HG02759 (cell line): ENCODE measurements around the gene RSBN1L.
"Not testable (repeated sequence)": the region's sequence is repeated elsewhere in the genome, so short reads cannot be mapped to it uniquely, and the experiment has no call there.

ENCODE experiments used
- ATAC-seq: cut with Tn5 transposase; IDR thresholded peaks from one replicate; pipeline ENCODE4 v1.9.1; 2021; ENCODE audit warnings: mild to moderate bottlenecking, moderate library complexity; ENCODE audit not compliant: unreplicated experiment

RSBN1L gene

DNA sequence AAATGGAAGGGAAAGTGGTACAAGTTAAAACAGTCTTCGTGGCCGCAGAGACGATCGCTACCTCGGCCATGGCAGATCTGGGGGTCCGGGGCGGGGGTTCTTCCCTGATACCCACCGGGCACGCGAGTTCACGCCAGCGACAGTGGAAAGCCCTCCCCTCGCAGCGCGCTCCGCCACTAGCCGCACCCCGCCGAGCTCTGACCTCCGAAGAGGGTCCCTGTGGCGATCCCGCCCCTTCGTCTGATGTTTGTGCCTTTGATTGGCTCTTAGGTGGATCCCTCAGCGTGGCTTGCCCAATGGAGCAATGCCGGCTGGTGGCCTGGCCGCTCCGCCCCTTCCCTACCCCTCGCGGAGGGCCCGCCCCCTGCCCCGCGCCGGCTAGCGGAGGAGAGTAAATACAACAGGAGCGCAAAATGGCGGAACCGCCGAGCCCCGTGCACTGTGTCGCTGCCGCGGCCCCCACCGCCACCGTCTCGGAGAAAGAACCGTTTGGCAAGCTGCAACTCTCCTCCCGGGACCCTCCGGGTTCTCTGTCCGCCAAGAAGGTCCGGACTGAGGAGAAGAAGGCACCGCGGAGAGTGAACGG lies at the start of gene RSBN1L:
TSS of gene RSBN1L (plus strand) at position 403 of the 586 bp plus-strand sequence. CDS start at position 414, 11 bp downstream.
- ATAC-seq, result peak; percentile 93

DNA sequence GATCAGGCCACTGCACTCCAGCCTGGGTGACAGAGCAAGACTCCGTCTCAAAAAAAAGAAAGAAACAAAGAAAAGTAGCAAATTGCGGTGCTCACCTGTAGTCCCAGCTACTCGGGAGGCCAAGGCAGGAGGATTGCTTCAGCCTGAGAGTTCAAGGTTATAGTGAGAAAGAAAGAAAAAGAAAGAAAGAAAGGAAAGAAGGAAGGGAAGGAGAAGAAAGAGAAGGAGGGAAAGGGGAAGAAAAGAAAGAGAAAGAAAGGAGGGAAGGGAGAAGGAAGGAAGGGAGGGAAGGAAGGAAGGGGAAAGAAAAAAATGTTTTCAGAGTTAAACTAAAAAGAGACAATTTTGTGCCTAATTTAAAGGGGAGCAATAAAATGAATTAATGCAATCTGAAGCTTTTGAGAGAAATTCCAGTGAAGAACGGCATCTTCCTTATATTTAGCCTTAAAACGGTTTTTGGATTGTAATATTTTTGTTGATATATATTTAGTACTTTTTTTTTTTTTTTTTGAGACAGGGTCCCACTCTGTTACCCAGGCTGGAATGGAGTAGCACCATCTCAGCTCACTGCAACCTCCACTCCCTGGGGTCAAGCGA lies 47.4 kb upstream of the RSBN1L start:
- ATAC-seq, result no peak

DNA sequence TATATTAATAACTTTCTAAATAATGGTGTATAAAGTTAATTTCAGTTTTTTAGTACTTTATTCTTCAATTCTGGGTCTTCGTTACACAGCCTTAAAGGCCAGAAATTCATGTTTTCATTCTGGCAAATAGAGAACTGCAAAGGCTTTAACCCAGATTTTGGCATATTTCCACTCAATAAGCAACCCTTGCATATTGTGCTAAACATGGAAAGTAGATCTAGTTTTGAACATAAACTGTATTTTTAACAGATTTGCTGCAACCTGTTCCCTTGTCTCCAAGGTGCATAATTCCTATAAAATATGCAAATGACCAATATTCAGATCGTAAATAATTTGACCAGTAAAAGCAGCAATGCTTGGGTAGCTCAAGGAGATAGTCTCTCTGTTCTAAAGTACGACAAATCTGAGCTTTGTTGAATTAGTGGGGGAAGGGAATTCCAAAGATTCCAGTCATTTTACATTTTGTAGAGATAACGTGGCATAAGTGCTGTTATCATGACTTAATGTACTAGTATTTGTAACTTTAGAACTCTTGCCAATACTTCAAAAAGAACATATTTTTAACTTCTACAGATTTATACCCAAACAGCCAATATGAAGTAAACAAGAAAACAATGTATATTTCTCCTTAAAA lies 46.4 kb upstream of the RSBN1L start:
- no peak for ATAC-seq

DNA sequence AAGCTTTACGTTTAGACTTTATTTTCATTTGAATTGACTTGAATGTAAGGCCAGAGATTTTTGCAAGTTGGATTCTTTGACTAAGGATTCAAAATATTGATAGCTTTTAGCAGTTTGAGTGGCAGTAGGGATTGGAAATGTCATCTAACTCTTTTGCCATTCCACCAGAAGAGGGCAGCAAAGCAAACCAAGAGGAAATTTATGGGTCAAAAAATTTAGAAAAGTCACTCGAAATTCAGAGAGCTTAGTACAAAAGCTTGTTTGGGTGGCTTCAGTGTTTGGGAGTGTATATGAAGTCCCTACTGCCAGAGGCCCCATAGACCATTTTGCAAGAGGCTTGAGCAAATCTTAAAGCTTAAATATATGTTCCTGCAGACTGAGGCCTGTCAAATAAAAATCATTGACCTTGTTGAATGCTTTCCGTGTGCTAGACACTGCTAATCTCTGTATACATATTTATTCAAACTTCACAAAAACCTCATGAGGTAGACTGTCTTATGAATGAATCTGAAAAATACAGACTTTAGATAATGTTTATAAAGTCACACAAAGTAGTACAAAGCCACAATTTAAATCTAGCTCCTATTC lies 44.6 kb upstream of the RSBN1L start:
- no peak for ATAC-seq

DNA sequence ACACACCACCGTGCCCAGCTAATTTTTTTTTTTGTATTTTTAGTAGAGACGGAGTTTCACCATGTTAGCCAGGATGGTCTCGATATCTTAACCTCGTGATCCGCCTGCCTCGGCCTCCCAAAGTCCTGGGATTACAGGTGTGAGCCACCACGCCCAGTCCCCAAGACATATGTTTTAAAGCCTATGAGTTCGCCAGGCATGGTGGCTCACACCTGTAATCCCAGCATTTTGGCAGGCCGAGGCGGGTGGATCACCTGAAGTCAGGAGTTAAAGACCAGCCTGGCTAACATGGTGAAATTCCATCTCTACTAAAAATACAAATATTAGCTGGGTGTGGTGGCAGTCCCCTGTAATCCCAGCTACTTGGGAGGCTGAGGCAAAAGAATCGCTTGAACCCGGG lies 43.4 kb upstream of the RSBN1L start:
- not testable (repeated sequence) for ATAC-seq

DNA sequence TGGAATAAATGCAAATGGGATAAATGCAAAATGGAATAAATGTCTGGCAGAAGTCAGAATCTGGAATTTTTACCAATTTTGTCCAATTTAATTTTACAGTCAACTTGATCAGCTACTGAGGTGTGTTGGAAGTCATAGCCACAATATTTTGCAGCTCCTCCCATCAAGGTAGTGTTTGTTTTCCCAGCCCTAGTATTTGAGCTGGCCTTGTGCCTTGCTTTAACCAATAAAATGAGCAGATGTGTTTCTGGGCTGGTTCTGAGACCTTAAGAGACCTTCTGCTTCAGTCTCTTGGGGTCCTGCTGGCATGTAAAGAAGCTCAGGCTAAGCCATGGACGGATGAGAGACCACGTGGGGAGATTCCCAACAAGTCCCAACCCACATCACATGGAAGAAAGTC lies 42.7 kb upstream of the RSBN1L start:
- ATAC-seq, result no peak

DNA sequence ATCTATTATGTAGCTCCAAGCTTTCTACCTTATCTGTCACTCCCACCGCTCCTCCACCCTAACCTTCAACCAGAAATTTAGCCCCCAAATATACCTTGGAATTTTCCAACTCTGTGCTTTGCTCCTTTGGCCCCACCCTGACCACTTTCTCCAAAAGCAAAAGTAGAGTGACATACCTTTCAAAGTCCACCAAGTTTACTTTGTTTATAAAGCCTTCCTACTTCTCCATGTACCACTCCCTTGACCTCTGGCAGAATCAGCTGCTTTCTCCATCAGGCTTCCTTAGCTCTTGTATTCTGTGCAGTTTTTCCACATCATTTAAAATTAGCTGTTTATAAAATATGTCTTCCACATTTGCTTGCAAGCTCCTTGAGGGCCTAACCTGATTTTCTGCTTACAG lies 40.9 kb upstream of the RSBN1L start:
- no peak for ATAC-seq

DNA sequence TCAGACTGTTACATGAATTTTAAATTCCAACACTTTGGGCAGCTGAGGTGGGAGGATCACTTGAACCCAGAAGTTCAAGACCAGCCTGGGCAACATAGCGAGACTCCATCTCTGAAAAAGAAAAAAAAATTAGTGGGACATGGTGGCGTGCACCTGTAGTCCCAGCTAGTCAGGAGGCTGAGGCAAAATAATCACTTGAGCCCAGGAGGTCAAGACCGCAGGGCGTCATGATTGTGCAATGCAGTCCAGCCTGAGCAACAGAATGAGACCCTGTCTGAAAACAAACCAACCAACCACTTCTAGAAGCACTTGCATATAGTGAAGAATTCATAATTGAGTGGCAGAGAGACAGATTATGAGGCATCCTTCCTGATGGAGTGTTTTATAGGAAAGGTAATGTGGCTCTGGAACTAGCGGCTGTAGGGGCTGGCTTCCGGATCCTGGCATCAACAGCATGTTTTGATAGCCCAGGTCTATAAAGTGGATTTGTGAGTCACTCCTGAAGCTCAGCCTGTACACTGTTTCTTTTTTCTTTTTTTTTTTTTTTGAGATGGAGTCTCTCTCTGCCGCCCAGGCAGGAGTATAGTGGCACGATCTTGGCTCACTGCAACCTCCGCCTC lies 40.3 kb upstream of the RSBN1L start:
- ATAC-seq, result no peak

DNA sequence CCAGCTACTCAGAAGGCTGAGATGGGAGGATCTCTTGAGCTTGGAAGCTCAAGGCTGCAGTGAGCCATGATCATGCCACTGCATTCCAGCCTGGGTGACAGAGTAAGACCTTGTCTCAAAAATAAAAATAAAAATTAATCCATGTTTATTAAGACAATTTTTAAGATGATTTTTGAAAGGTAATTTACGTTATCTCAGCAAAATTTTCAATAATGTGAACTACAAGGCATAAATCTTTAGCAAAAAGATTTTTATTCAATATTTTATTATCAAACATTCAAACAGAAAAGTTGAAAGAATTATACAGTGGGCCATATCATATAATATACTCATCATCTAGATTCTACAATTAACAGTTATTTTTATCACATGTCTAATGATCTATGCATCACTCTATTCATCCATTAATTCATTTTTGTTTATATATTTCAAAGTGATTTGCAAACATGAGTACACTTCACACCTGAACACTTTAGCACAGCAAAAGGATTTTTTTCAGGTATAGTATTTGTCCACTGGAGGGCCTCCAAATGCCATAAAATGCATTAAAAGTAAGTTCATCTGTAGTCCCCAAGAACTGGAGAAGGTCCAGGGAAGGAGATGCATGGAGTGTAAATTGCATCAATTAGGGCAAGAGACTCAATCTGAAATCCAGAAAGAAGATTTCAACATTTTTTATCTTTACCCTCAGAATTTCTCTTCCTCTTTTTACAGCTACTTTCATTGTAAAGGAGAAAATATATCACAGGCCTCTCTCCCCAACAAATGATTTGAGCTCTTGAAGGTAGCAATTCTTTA lies 38.6 kb upstream of the RSBN1L start:
- peak; percentile 67 for ATAC-seq

DNA sequence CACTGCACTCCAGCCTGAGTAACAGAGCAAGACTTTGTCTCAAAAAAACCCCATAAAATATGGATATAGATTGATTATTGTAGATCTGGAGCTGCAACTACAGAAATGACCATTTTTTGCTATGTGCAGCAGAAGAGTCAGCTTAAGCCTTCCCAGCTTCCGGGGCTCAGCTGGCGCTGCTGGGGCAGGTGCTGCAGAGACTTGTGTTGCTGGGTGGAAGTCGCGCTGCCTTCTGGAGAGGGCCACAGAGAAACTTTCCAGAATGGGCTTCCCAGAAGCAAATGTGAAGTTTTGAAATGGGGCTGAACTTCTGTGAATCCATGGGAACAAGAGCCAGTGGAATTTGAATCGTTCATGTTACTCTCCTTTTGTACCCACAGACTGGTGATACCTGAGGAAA lies 37.3 kb upstream of the RSBN1L start:
- ATAC-seq, result no peak

DNA sequence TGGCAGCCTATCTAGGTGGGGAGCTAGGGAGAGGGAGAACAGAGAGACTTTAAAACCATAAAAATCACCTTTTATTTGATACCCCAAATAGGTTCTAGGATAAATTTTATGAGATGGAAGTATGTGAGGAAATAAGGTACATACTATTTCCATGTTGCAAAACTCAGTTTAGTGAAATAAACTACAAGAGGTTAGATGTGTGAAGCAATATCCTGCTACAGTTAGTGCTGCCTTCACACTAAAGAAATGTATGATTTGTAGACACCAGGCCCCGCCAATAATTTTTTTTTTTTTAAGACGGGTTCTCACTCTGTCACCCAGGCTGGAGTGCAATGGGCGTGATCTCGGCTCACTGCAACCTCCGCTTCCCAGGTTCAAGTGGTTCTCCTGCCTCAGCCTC lies 34.4 kb upstream of the RSBN1L start:
- ATAC-seq, result no peak

DNA sequence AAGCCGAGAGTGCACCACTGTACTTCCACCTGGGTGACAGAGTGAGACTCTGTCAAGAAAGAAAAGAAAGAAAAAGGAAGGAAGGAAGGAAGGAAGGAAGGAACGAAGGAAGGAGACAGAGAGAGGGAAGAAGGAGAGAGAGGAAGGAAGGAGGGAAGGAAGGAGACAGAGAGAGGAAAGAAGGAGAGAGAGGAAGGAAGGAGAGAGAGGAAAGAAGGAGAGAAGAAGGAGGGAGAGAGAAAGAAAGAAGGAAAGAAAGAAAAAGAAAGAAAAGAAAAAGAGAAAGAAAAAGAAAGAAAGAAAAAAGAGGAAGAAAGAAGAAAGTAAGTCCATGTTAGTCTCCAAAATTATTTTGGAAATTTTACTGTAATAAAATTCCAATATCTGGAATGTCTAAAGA lies 33.4 kb upstream of the RSBN1L start:
- no peak for ATAC-seq

DNA sequence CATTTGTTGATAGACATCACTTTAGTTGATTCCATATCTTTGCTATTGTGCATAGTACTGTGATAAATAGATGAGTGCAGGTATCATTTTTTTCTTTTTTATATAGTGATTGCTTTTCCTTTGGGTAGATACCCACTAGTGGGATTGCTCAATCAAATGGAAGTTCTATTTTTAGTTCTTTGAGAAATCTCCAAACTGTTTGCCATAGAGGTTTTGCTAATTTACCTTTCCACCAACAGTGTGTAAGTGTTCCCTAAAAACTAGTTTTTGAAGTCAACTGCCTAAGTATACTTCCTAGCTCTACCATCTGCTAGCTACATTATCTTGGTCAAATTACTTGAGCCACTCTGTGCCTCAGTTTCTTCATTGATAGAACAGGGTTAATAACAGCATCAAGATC lies 31.5 kb upstream of the RSBN1L start:
- ATAC-seq, result no peak

DNA sequence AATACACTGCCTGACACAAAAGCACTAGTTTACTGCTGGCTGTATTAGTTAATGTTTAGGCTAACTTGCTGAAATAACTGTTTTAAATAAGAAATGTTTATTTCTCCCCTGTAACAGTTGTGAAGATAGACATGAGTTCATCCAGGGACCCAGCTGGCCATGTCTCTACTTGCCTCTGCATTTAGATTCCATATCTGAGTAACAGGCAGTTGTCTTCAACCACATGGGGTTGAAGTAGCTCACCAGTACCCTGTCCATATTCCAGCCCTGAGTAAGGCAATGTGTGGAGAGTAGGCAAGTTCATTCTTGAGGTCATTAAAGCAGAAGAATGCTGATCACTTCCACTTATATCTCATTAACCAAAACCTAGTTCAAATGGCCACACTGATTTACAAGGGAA lies 31.1 kb upstream of the RSBN1L start:
- no peak for ATAC-seq

DNA sequence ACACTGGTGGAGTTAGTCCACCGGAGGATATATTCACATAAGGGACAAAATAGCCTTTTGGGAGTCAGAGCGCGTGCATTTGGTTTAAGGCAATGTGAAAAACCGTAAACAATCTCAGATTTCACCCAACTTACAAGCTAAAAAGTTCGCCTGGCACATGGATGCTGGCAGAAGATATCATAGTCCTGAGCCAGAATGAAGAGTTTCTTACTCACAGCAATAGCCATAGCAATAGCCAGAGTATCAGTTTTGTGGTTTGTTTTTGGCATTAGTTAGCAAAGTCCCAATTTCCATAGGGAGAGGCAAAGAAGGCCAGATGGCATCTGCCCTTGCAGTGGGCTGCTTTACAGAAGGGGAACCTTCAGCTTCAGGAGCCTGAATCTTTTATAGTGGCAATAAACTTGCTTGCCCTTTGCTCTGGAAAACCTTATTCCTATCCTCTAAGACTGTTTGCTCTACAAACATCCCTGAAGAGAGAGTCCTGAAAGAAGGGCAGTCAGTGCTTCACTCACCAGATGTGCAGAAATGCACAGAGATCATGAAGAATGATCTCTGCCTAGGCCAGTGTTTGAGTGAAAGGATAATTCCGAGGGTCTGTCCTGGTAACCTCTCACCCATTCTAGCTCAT lies 28.7 kb upstream of the RSBN1L start:
- no peak for ATAC-seq

DNA sequence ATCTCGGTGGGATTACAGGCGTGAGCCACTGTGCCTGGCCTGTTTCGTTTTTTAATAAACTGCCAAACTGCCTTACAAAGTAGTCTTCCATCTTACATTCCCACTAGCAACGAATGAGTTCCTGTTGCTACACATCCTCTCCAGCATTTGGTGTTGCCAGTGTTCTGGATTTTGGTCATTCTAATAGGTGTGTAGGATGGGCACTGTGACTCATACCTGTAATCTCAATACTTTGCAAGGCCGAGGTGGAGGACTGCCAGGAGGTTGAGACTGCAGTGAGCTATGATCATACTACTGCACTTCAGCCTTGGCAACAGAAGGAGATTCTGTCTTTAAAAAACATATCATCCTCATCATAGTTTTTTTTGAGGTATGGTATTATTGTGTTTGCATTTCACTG lies 21.4 kb upstream of the RSBN1L start:
- peak; percentile 82 for ATAC-seq

DNA sequence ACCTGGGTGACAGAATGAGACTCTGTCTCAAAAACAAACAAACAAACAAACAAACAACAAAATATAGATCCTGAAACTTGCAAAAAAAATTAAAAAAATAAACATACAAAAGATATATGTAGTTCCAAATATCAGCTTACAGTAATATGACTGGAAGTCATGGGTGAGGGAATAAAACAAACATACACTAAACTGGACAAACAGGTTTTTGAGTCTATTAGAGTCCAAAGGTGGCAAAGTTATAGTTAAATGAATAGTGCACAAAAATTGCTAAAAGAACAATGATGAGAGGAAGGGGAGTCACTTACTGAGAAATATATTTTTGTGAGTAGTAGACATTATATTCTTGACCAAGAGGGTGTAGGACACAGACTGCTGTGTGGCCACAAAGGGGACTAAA lies 16.7 kb upstream of the RSBN1L start:
- no peak for ATAC-seq

DNA sequence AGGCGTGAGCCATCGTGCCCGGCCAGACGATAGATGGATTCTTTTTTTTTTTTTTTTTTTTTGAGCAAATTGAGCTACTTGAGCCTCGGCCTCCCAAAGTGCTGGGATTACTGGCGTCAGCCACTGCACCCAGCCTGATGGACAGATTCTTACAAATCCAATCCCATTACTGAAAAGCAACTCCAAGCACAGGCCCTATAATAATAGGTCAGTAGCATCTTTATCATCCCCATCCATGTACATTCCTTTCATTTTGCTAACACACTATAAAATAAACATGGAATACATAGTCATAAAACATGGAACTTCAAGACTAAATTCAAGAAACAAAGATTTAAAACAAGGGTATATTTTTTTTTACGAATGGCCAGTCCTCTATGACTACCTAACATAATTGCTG lies 16.0 kb upstream of the RSBN1L start:
- no peak for ATAC-seq

DNA sequence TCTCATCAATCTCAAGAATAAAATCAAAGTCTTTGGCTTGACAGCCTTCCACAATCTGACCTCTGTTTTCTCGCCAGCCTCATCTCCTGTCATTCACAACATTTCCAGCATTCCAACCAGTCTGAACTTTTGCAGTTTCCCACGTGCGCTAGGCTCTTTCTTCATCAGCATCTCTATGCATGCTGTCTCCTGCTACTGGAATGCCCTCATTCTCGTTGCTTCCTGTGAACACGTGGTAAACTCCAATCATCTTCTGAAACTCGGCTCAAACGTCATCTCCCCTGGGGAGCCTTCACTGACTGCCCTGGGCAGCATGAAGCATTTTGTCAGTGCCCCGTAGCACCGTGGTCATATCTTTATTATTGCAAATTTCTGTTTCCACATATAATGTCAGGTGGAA lies 12.2 kb upstream of the RSBN1L start:
- ATAC-seq, result no peak

DNA sequence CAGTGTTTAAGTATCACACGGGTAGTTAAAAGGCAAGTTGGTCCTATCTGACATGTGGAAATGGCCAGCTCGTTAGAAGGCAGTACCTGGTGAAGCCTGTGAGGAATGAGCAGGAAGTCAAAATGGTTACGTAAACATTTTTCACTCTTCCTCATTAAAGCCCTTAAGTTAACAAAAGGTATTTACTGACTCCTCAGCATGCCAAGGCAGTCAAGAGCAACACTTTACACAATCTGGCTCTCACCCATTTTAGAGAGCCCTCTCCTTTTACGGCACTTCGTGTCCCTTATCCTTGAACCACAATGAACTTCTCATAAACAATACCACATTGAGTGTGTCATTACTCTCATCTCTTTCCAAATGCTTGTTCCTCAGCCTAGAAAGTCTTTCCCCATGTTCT lies 11.0 kb upstream of the RSBN1L start:
- ATAC-seq, result no peak
